Measurements from ENCODE around the gene KASH5.

GRCh38 chr19:49403404-49404187 lies 15.5 kb downstream of the KASH5 start:
- TF ChIP-seq POLR2A (IDR thresholded peaks at IDR 0.05), result no peak
- no peak for TF ChIP-seq CTCF (IDR thresholded peaks at IDR 0.05)
